SK-N-SH (cell line): ENCODE data around the gene STK16.

Experiments
- CTCF ChIP-seq: fragments of 200-600 bp; sonication (generic); IDR thresholded peaks from 2 replicates; pipeline ENCODE4 v1.6.1; 2017; ENCODE audit warnings: antibody characterized with exemption, mild to moderate bottlenecking, moderate library complexity
- ELF1 ChIP-seq: IDR thresholded peaks from 2 replicates; pipeline ENCODE4 v1.4.0; 2012
- EP300 ChIP-seq, 2 experiments: IDR thresholded peaks; 2 replicates each; pipeline versions ENCODE4 v1.4.0 to v1.6.1; 2012; ENCODE audit warnings: borderline replicate concordance in 1 of 2, low read depth in 1 of 2, low read length in 1 of 2
- JUND ChIP-seq: IDR thresholded peaks from 2 replicates; pipeline ENCODE4 v1.4.0; 2012
- MAX ChIP-seq: IDR thresholded peaks from 2 replicates; pipeline ENCODE4 v1.4.0; 2012; ENCODE audit warnings: low read depth
- NRF1 ChIP-seq: IDR thresholded peaks from 2 replicates; pipeline ENCODE4 v1.6.1; 2012; ENCODE audit warnings: low read depth, mild to moderate bottlenecking, low read length
- PBX3 ChIP-seq: IDR thresholded peaks from 2 replicates; pipeline ENCODE4; 2012
- POLR2AphosphoS5 ChIP-seq: IDR thresholded peaks from 2 replicates; pipeline ENCODE4 v1.6.1; 2012; ENCODE audit warnings: low read depth, low read length
- RAD21 ChIP-seq: IDR thresholded peaks from 2 replicates; pipeline ENCODE4 v1.6.1; 2012; ENCODE audit warnings: mild to moderate bottlenecking, low read length
- RCOR1 ChIP-seq: fragments of 150-350 bp; IDR thresholded peaks from 2 replicates; pipeline ENCODE4 v1.6.1; 2017; ENCODE audit warnings: antibody characterized with exemption, low read length
- REST ChIP-seq: IDR thresholded peaks from 2 replicates; pipeline ENCODE4 v1.6.1; 2012; ENCODE audit warnings: mild to moderate bottlenecking, low read depth, low read length, moderate library complexity
- YY1 ChIP-seq: IDR thresholded peaks from 2 replicates; pipeline ENCODE4 v1.4.0; 2012; ENCODE audit warnings: low read depth, mild to moderate bottlenecking
- TF ChIP-seq, protein P1 (sequence below): fragments of 150-350 bp; IDR thresholded peaks from 2 replicates; pipeline ENCODE4 v1.6.1; 2017; ENCODE audit warnings: antibody characterized with exemption, low read length, low read depth, borderline replicate concordance

- TF ChIP-seq CTCF, result no peak
- TF ChIP-seq MAX, result peak; percentile 93
- TF ChIP-seq PBX3, result no peak
- TF ChIP-seq RAD21, result no peak
- TF ChIP-seq POLR2AphosphoS5, result peak; percentile 77
- no peak for TF ChIP-seq YY1
- TF ChIP-seq JUND, result no peak
- no peak for TF ChIP-seq EP300 (IDR thresholded peaks at IDR 0.05; ENCODE audit: borderline replicate concordance in 1 of 2, low read depth in 1 of 2, low read length in 1 of 2)
- TF ChIP-seq ELF1, result no peak
- 0 out of 2 replicates have a peak, but pooled peaks have one; percentile 30 for TF ChIP-seq REST
- peak; percentile 46 for TF ChIP-seq NRF1
- TF ChIP-seq, protein P1, sequence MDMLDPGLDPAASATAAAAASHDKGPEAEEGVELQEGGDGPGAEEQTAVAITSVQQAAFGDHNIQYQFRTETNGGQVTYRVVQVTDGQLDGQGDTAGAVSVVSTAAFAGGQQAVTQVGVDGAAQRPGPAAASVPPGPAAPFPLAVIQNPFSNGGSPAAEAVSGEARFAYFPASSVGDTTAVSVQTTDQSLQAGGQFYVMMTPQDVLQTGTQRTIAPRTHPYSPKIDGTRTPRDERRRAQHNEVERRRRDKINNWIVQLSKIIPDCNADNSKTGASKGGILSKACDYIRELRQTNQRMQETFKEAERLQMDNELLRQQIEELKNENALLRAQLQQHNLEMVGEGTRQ, result peak; percentile 87
- 0 out of 2 replicates have a peak, but pooled peaks have one; percentile 32 for TF ChIP-seq RCOR1
Observed at GRCh38 chr2:219218732-219219701, 26.3 kb upstream of the STK16 start, which contains the start of gene ABCB6.
